ENCODE data around the gene SDC1.

The SDC1 gene

DNA sequence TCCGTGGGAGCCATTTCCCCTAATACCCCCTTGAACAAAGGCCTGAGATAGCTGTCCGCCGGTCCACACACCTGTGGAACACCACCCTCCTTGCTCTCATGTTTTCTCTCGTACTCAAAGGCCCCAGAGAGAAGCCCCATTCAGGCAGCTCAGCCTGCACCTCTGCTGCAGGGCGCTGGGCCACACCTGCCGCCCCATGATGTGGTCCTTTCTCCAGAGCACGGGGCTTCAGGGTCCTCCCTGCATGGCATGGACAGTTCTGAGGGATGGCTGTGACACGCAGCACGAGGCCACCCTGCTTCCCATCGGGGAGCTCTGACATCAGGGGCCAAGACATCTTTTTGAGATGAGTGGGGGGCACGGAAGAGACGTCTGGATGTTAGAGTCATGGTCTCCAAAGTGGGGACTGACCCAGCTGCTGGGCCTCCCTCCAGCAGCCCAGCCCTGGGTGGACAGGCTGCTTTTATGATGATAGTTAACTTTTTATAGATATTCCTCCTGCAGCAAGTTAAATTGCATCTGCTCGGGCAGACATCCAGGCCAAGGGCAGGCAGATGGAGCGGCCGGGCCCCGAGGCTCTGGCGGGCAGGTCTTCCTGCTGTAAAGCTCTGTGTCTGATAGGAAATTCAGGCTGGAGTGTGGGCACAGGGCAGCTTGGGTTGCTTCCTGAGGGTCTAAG lies 56.7 kb downstream of the SDC1 start:
- DNase-seq: no peak

DNA sequence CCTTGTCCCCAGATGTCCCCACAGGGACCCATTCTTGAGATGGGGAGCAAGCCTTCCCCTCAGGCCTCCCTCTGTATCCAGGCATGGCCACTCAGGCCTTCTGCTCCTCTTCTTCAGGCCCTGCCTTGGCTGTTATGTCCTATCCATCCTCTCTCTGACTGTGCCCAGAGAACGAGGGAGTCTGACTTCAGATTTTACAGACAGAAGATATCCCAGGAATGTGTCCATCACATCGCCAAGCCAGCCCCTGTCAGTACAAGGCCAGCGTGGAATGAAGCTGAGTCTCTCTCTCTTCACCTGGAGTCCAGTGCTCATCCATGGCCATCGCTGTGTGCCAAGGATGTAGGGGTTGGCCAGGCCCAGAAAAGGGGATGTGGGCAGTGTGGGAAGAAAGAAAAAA lies 57.6 kb downstream of the SDC1 start:
- DNase-seq: no peak

DNA sequence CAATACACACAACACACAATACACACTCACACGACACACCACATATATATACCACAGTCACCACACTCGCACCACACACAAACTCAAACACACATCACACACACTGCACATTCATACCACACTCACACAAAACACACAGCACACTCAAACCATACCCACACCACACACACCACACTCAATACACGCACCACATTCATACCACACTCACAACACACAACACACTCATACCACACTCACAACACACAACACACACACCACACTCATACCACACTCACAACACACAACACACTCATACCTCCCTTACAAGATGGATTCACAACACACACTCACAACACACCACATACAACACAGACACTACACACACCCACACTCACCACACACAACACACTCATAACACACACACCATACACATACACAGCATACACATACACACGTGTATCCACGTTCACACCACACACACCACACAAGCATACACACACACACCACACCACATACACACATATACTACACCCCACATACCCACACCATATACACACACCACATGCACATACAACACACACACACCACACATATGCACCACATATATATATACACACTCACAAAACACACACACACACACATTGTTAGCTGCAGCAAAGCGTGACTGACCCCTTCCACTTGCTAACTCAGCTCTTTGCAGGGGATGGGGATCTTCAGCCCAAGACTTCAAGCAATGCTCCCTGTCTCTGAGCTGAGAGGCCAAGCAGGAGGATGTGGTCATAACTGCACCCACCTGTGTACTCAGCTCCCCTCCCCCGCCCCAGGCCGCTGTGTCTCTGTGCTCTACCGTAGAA lies 59.0 kb downstream of the SDC1 start:
- DNase-seq: no peak

DNA sequence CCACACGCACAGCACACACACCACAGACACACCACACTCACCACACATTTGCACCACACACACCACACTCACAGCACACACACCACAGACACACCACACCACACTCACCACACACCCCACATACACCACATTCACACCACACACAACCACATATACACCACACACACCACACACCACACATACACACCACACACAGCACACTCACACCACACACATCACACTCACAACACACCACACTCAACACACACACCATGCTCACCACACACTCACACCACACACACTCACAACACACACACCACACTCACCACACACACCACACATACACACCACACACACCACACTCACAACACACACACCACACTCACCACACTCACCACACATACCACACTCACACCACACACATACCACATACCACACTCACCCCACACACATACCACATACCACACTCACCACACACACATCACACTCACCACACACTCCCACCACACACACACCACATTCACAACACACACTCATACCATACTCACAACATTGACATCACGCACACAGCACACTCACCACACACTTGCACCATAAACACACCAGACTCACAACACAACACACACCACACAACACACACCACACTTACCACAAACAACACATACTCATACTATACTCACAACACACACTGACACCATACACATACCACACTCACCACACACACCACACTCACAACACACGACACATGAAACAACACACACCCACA lies 60.0 kb downstream of the SDC1 start:
- DNase-seq: no peak

DNA sequence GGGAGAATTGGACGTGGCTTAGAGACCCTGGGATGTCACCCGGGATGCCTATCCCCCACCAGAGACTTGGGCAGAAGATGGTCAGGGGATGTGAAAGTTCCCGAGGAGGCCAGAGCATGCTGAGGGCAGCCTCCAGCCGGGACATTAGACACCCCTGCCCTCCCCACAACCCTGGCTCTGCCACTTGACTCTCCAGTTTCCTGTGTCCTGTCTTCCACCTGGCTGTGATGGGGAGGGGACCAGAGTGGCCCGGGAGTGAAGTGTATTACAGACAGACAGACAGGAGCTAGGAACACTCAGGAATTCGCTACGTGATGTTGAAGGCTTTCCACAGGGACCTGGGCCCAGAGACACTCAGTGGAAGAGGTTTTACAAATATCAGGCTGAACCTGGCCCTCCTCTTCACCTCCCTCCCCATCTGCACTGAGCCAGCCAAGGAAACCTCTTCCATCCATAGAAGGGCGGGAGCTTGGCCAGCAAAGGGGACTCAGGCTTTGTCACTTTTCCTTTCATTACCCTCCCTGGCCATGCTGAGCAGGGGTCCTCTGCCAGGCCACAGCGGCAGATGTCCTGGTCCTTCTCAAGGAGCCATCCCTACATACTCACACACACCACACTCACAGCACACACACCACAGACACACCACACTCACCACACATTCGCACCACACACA lies 60.7 kb downstream of the SDC1 start:
- DNase-seq: no peak

DNA sequence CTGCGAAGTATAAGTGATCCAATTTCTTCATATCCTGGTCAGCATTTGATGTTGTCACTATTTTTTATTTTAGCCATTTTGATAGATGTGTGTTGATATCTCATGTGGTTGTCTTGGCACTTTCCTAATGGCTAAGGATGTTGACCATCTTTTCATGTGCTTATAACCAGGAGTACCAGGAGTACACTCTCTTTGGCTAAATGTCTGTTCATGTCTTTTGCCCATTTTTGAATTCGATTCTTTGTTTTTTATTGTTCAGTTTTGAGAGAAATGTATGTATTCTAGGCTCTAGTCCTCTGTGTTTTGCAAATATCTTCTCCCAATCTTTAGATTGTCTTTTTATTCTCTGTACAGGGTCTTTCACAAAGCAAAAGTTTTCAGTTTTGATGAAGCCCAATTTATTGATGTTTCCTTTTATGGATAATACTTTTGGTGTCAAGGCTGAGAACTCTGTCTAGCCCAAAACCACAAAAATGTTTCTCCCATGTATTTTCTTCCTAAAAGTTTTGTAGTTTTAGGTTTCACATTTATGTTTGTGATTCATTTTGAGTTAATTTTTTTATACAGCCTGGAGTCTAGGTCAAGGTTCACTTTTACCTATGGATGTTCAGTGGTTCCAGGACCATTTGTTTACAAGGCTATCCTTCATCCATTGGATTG lies 65.4 kb downstream of the SDC1 start:
- DNase-seq: no peak

DNA sequence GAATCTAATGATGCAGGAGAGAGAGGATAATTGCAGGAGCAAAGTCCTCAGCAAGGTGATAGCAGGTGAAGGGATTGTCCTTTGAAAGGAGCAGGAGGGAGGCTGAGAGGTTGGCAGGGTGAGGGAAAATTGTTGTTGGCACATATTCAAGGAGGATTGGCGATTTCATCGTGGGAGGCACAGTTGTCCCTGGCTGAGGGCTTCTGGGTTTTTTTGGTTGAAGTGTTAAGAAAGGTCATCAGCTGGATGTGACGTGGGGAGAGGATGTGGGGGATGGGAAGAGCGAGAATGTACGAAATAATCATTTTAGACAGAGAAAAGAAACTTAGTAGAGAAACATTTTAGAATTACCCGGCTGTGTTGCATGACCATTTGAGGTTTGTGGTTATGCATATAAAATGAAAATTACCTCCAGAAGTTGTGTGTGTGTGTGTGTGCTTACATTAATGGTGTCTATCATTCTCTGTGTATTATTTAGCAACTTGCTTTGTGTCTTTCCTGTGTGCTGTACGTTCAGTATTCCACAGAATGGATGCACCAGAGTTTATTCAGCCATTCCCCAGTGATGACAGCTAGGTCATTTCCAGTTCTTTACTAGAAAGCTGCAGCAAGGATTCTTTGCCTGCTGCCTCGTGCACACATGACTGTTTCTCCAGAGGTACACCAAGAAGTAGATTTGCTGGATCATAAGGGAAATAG lies 67.6 kb downstream of the SDC1 start:
- DNase-seq: no peak

DNA sequence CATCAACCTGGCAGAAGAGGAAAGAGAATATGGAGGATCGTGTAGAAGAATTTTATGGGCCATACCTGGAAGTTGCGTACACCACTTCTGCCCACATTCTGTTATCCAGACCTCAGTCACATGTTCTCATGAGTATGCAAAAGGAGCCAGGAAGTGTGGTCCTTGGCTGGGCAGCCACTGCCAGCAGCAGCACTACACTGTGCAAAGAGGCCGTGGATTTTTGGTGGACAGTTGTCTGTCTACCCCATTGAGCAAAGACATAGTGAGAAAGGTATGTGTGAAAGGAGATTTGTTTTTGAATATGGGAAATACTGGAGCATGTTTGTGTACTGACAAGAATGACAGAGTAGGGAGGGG lies 68.1 kb downstream of the SDC1 start:
- DNase-seq: no peak

DNA sequence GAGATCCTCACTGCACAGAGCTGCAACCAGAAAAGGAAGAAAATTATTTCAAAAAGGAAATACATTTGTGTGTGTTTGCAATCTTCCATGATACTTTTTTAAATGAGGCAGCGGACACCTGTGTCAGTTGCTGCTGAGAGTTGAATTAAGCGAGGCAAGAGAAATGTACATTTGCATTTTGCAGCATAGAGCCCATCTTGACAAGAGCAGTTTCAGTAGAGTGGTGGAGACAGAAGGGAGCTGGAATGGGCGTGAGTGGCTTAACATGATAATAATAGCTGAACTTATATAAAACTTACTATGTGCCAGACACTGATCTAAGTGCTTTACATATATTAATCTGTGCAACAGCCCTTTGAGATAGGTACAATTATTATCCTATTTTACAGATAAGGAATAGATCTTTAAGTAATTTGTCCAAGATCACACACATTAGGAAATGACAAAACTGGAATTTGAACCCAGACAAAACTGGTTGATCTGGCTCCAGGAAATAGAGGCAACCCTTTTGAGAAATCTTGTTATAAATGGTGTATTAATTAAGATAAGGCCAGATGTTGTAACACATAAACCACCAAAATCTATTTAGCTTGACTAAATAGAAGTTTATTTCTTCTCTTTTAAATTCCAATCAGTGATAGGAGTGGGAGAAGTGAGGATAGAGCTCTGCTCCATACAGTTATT lies 68.7 kb downstream of the SDC1 start:
- DNase-seq: no peak

DNA sequence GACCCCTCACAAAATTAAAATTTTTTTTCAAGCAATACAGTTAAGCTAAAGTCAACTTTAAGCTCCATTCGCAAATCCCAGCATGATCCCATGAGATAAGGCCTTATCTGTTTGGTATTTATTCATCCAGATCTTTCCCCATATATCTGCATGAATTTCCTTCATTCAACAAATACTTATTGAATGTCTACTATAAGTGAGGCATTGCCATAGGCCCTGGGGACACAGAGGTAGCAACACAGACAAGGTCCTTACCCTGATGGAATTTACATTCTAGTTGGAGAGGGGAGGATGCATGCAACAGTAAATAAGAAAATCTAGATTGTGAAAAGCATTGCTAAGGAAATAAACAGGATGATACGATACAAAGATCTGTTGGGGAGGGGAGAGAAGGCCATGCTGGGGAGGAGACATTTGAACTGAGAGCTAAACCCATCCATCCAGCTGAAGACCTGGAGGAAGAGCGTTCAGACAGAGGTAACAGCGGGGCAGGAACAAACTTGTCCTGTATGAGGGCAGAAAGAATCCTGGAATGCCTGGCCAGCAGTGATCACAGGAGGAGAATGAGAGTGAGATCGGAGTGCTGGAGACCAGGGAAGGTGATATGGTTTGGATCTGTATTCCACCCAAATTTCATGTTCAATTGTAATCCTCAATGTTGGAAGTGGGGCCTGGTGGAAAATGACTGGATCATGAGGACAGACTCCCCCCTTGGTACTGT lies 71.6 kb downstream of the SDC1 start:
- no peak for DNase-seq

DNA sequence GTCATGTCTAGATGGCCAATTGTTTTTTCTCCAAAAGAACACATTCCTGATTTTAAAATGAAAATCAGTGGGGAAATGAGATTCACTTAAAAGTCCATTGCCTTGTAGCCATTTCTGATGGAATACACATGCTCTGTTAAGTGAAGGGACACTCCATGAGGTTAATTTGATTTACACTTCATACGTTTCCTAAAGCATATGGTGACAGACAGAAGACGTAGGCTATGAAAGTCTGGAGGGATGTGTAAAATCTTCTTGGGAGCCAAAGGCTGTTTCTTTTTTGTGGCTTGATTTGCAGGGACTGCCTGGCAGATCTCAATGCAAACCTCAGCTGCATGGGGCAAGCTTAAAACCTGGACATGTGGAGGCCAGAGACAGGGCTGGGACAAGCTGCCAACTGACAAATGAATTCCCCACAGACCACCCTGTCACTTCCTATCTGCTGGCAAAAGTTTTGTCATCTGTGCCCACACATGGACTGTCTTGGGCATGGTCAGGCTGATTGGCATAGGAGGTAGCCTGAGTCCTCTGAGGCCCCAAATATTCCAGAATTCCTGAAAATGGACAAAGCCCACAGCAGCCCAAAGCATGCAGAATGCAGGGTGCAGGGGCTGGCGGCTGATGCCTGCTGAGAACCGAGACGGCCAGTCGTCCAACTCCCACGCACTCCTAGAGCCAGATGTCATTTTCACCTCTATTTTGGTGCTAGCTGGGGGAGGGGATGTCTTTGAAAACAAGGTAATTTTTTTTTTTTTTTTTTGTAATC lies 73.9 kb downstream of the SDC1 start:
- no peak for DNase-seq
